ENCODE data around the gene VPS37C.

DNA sequence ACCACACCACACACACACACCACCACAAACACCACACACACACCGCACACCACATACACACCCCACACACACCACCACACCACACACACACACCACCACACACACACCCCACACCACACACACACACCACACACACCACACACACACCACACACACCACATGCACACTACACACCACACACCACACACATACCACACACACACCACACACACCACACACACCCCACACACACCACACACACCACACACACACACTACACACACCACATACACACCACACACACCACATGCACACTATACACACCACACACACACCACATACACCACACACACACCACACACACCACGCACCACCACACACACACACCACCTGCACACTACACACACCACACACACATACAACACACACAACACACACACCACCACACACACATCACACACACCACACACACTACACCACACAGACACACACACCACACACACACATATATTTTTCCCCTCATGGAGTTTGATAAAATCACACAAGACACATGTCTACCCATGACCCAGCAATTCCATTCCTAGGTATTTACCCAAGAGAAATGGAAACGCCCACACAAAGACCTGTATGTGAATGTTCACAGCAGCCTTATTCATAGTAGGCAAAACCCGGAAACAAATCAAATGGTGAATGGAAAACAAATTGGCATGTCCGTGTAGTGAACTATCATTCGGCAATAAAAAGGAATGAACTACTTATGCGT, 44.6 kb downstream of the VPS37C start:
- no peak for TF ChIP-seq RAD21 (IDR thresholded peaks at IDR 0.05; ENCODE audit: low read depth)
- TF ChIP-seq ZBTB7A (IDR thresholded peaks at IDR 0.05; ENCODE audit: low read depth) = no peak
- TF ChIP-seq EP300 (IDR thresholded peaks at IDR 0.05; ENCODE audit: borderline replicate concordance) = no peak
- TF ChIP-seq MAX (IDR thresholded peaks at IDR 0.05) = no peak
